ENCODE measurements around the gene IP6K3. TPM values are rescaled to one million over a fixed set of nuclear protein-coding genes. Genes with fewer than 3 reads are reported as not detected.
A peak's percentile ranks its signal among the peaks of the same experiment; 100 is the strongest.

IP6K3 gene
- polyA plus RNA-seq, 1 donor = 0.34 TPM

GRCh38 chr6:33712914-33713313 is 33.8 kb downstream of the IP6K3 start:
- no peak for DNase-seq
- Histone ChIP-seq H3K36me3 (ENCODE audit: control insufficient read depth, insufficient read depth, low read length) (peaks cover 15% of the 10 kb centered on the region), H3K4me1 (ENCODE audit: control insufficient read depth, insufficient read depth, low read length) (peaks cover 11% of the 10 kb centered on the region), H3K27me3 (ENCODE audit: control insufficient read depth, insufficient read depth, low read length) (no peaks in the 10 kb centered on the region), H3K27ac (ENCODE audit: low read length) (no peak overlapping the region), H3K9me3 (ENCODE audit: control insufficient read depth, low read depth, low read length) (no peaks in the 10 kb centered on the region), H3K4me3 (ENCODE audit: low read length) (no peak overlapping the region)
- no CpG with 5 or more reads among the region's 3 CpGs for WGBS (ENCODE audit: insufficient coverage, low lambda C conversion rate)

GRCh38 chr6:33711140-33712129 is 35.3 kb downstream of the IP6K3 start, which contains the start of gene UQCC2:
TSS of gene UQCC2 (minus strand) at chr6:33711700. CDS start at chr6:33711686, 14 bp downstream.
- Histone ChIP-seq H3K9me3 (ENCODE audit: control insufficient read depth, low read depth, low read length) (no peaks in the 10 kb centered on the region), H3K4me3 (ENCODE audit: low read length) (peak within 1 kb of the TSS; percentile 88), H3K27me3 (ENCODE audit: control insufficient read depth, insufficient read depth, low read length) (no peaks in the 10 kb centered on the region), H3K36me3 (ENCODE audit: control insufficient read depth, insufficient read depth, low read length) (peaks cover 18% of the 10 kb centered on the region), H3K27ac (ENCODE audit: low read length) (peak within 1 kb of the TSS; percentile 87), H3K4me1 (ENCODE audit: control insufficient read depth, insufficient read depth, low read length) (peaks cover 11% of the 10 kb centered on the region)
- WGBS (ENCODE audit: insufficient coverage, low lambda C conversion rate) = 20% methylated on average over 1 of the region's 73 CpGs
- peak; percentile 97 to 98 for DNase-seq

GRCh38 chr6:33710296-33711121 is 36.2 kb downstream of the IP6K3 start:
- peak in 1 of 2 donors; percentile 51 for DNase-seq
- Histone ChIP-seq H3K27ac (ENCODE audit: low read length) (no peak overlapping the region), H3K4me3 (ENCODE audit: low read length) (peak overlapping the region; percentile 88)

GRCh38 chr6:33709605-33710295 is 37.0 kb downstream of the IP6K3 start:
- no peaks in the 10 kb centered on the region for H3K27me3 ChIP-seq (ENCODE audit: control insufficient read depth, insufficient read depth, low read length)
- H3K4me3 ChIP-seq (ENCODE audit: low read length) = no peak overlapping the region
- DNase-seq = no peak
- no peaks in the 10 kb centered on the region for H3K9me3 ChIP-seq (ENCODE audit: control insufficient read depth, low read depth, low read length)
- WGBS (ENCODE audit: insufficient coverage, low lambda C conversion rate) = 97% methylated on average over 5 of the region's 10 CpGs
- peaks cover 11% of the 10 kb centered on the region for H3K4me1 ChIP-seq (ENCODE audit: control insufficient read depth, insufficient read depth, low read length)
- no peak overlapping the region for H3K27ac ChIP-seq (ENCODE audit: low read length)
- H3K36me3 ChIP-seq (ENCODE audit: control insufficient read depth, insufficient read depth, low read length) = peaks cover 19% of the 10 kb centered on the region

More at GRCh38 chr6:33710296-33711121, 36.2 kb downstream of the IP6K3 start:
- no peaks in the 10 kb centered on the region for H3K27me3 ChIP-seq (ENCODE audit: control insufficient read depth, insufficient read depth, low read length)
- WGBS (ENCODE audit: insufficient coverage, low lambda C conversion rate) = 95% methylated on average over 3 of the region's 15 CpGs
- H3K4me1 ChIP-seq (ENCODE audit: control insufficient read depth, insufficient read depth, low read length) = peaks cover 11% of the 10 kb centered on the region
- no peaks in the 10 kb centered on the region for H3K9me3 ChIP-seq (ENCODE audit: control insufficient read depth, low read depth, low read length)
- peaks cover 19% of the 10 kb centered on the region for H3K36me3 ChIP-seq (ENCODE audit: control insufficient read depth, insufficient read depth, low read length)

GRCh38 chr6:33708516-33709204 is 38.0 kb downstream of the IP6K3 start:
- no peak overlapping the region for H3K4me3 ChIP-seq (ENCODE audit: low read length)
- H3K4me1 ChIP-seq (ENCODE audit: control insufficient read depth, insufficient read depth, low read length) = peaks cover 11% of the 10 kb centered on the region
- no CpG with 5 or more reads among the region's 10 CpGs for WGBS (ENCODE audit: insufficient coverage, low lambda C conversion rate)
- no peak overlapping the region for H3K27ac ChIP-seq (ENCODE audit: low read length)
- DNase-seq = no peak
- H3K36me3 ChIP-seq (ENCODE audit: control insufficient read depth, insufficient read depth, low read length) = peaks cover 22% of the 10 kb centered on the region
- no peaks in the 10 kb centered on the region for H3K9me3 ChIP-seq (ENCODE audit: control insufficient read depth, low read depth, low read length)
- H3K27me3 ChIP-seq (ENCODE audit: control insufficient read depth, insufficient read depth, low read length) = no peaks in the 10 kb centered on the region

- Histone ChIP-seq H3K4me3 (ENCODE audit: low read length) (no peak overlapping the region), H3K27ac (ENCODE audit: low read length) (no peak overlapping the region), H3K36me3 (ENCODE audit: control insufficient read depth, insufficient read depth, low read length) (peaks cover 22% of the 10 kb centered on the region), H3K4me1 (ENCODE audit: control insufficient read depth, insufficient read depth, low read length) (peaks cover 11% of the 10 kb centered on the region), H3K9me3 (ENCODE audit: control insufficient read depth, low read depth, low read length) (no peaks in the 10 kb centered on the region), H3K27me3 (ENCODE audit: control insufficient read depth, insufficient read depth, low read length) (no peaks in the 10 kb centered on the region)
- DNase-seq = no peak
- WGBS (ENCODE audit: insufficient coverage, low lambda C conversion rate) = no CpG with 5 or more reads among the region's 5 CpGs
These were observed 38.9 kb downstream of the IP6K3 start for GRCh38 chr6:33707771-33708170.

GRCh38 chr6:33705955-33706725 is 40.6 kb downstream of the IP6K3 start:
- Histone ChIP-seq H3K4me3 (ENCODE audit: low read length) (no peak overlapping the region), H3K27ac (ENCODE audit: low read length) (no peak overlapping the region), H3K36me3 (ENCODE audit: control insufficient read depth, insufficient read depth, low read length) (peaks cover 26% of the 10 kb centered on the region), H3K27me3 (ENCODE audit: control insufficient read depth, insufficient read depth, low read length) (no peaks in the 10 kb centered on the region), H3K9me3 (ENCODE audit: control insufficient read depth, low read depth, low read length) (no peaks in the 10 kb centered on the region), H3K4me1 (ENCODE audit: control insufficient read depth, insufficient read depth, low read length) (peaks cover 7% of the 10 kb centered on the region)
- WGBS (ENCODE audit: insufficient coverage, low lambda C conversion rate) = 90% methylated on average over 3 of the region's 16 CpGs
- no peak for DNase-seq

- no peak for DNase-seq
- no peaks in the 10 kb centered on the region for H3K9me3 ChIP-seq (ENCODE audit: control insufficient read depth, low read depth, low read length)
- no CpG with 5 or more reads among the region's 9 CpGs for WGBS (ENCODE audit: insufficient coverage, low lambda C conversion rate)
- H3K4me1 ChIP-seq (ENCODE audit: control insufficient read depth, insufficient read depth, low read length) = peaks cover 5% of the 10 kb centered on the region
- no peak overlapping the region for H3K4me3 ChIP-seq (ENCODE audit: low read length)
- peaks cover 28% of the 10 kb centered on the region for H3K36me3 ChIP-seq (ENCODE audit: control insufficient read depth, insufficient read depth, low read length)
- H3K27me3 ChIP-seq (ENCODE audit: control insufficient read depth, insufficient read depth, low read length) = no peaks in the 10 kb centered on the region
- no peak overlapping the region for H3K27ac ChIP-seq (ENCODE audit: low read length)
These were observed 41.3 kb downstream of the IP6K3 start for GRCh38 chr6:33705268-33705885.

Measured in large intestine (tissue), 3 donors.